Mucosa of descending colon (tissue), 3 donors: ENCODE results near the gene KRT36. TPM values are rescaled to one million over a fixed set of nuclear protein-coding genes. Genes with fewer than 3 reads are reported as not detected.

Experiments
- ATAC-seq: fragments of 200-7000 bp; cut with Tn5 transposase; one replicate; pipeline ENCODE4 v1.9.1; 2020; ENCODE audit warnings: mild to moderate bottlenecking, moderate library complexity
- DNase-seq, 3 donors: peaks; one replicate each; pipeline ENCODE4 v3.0.0-alpha.2; 2020
- H3K36me3 ChIP-seq: fragments of 200-600 bp; one replicate; pipeline ENCODE4 v1.8.0; 2021; ENCODE audit warnings: low read depth, mild to moderate bottlenecking
- H3K4me1 ChIP-seq: fragments of 200-600 bp; one replicate; pipeline ENCODE4 v1.8.0; 2021; ENCODE audit warnings: low read depth, mild to moderate bottlenecking
- H3K4me3 ChIP-seq: fragments of 200-600 bp; one replicate; pipeline ENCODE4 v1.8.0; 2021; ENCODE audit warnings: mild to moderate bottlenecking
- H3K9me3 ChIP-seq: fragments of 200-600 bp; one replicate; pipeline ENCODE4 v1.8.0; 2021; ENCODE audit warnings: mild to moderate bottlenecking
- intact Hi-C, 2 donors: fragments of 100-400 bp; cut with DNase I in 1 of 2; cut with micrococcal nuclease in 1 of 2; formaldehyde crosslinking; loops; one replicate each; pipeline versions ENCODE4 v1.11.0 to v1.11.1; 2022; cut with DNase I, micrococcal nuclease
- total RNA-seq, 3 donors: library from RNA; stranded (reverse); fragmentation: NEBNext Ultra II Directional in 2 of 3; extraction: Animal tissue kit (Norgen Biotek cat#: 25700) in 2 of 3; gene quantifications; one replicate each; pipeline versions ENCODE4 v1.2.1 to v1.2.4, GENCODE V29; 2021 to 2023
- TF ChIP-seq, protein P1 (sequence below): fragments of 200-600 bp; IDR thresholded peaks from one replicate; pipeline ENCODE4 v1.8.0; 2022; ENCODE audit warnings: antibody characterized with exemption, mild to moderate bottlenecking
- donor health status: DM: no; HTN: no; CAD: no; lungs with moderate emphysema.
- donor health status: DM: no; HTN: no; CAD: no.
- donor health status: DM: no; HTN: yes; CAD: no.

Gene KRT36
- total RNA-seq, 3 donors from 2014 or later: not detected

DNA sequence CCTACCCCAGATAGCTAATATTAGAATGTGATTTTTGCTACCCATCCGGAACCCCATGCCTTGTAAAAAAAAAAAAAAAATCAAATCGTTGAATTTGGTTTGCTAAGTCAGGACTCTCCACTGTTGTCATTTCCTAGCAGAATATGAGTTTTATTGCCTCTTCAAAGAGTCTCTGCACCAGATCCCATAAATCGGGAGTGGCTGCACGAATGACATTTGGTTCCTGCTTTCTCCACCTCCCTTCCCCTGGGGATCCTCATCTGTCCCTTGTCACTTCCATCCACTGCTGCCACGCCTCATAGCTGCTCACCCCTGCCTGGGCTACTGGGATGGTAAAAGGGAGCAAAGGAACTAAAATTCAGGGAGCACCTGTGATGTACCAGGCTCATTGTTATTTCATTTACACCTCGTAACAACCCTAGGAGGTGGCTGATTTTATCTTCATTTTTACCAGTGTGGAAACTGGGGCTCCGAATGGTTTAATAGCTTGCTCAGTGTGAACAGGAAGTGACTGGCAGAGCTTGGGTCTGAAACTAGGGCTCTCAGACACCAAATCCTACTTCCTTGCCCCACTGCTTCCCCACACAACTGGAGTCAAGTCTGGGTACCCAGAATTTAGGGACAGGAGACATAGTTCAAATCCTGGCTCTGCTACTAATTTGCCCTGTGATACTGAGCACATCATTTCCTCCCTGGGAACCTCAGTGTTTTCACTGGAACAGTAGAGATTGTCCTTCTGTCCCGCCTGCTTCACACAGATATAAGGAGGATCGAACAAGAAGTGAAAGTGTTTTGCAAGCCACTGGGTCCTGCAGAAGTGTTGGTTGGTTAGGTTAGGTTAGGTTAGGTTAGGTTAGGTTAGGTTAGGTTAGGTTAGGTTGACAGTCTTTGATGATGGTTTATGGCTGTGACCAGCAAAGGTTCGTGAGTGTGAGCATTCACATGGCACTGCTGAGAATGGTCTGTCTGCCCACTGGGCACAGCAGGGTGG is 585 bp upstream of the KRT36 start:
- DNase-seq (peak in 1 of 3 donors; percentile 52), ATAC-seq (peak; percentile 66)
- Histone ChIP-seq H3K4me3 (no peak overlapping the region), H3K9me3 (no peaks in the 10 kb centered on the region), H3K36me3 (no peaks in the 10 kb centered on the region), H3K4me1 (peaks cover 14% of the 10 kb centered on the region)
- intact Hi-C loops: no loop called here
- TF ChIP-seq, protein P1, sequence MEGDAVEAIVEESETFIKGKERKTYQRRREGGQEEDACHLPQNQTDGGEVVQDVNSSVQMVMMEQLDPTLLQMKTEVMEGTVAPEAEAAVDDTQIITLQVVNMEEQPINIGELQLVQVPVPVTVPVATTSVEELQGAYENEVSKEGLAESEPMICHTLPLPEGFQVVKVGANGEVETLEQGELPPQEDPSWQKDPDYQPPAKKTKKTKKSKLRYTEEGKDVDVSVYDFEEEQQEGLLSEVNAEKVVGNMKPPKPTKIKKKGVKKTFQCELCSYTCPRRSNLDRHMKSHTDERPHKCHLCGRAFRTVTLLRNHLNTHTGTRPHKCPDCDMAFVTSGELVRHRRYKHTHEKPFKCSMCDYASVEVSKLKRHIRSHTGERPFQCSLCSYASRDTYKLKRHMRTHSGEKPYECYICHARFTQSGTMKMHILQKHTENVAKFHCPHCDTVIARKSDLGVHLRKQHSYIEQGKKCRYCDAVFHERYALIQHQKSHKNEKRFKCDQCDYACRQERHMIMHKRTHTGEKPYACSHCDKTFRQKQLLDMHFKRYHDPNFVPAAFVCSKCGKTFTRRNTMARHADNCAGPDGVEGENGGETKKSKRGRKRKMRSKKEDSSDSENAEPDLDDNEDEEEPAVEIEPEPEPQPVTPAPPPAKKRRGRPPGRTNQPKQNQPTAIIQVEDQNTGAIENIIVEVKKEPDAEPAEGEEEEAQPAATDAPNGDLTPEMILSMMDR: no peak

DNA sequence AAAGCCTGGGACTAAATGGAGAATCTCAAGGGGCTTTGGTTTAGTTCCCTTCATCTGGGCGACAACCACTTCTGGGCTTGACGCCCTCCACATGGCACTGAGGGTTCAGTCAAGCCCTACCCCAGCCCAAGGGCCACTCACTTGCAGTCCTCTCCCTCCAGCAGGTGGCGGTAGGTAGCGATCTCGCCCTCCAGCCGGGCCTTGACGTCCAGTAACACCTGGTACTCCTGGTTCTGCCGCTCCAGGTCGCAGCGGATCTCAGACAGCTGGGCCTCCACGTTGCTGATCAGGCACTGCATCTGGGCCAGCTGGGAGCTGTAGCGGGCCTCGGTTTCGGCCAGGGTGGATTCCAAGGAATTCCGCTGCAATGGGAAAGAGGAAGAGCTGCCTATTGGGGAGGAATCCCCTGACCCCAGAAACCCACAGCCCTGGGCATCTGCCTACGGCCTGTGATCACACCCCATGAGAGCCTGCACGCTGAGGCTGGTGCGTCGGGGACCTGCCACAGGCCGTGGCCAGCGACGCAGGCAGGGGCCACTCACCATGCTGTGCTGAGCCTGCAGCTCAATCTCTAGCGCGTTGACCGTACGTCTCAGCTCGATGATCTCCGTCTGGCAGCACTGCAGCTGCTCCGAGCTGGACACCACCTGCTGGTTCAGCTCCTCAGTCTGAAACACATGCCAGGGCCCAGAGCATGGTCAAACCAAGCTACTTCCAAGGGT is 2.7 kb downstream of the KRT36 start:
- Histone ChIP-seq H3K4me3 (no peak overlapping the region), H3K36me3 (no peaks in the 10 kb centered on the region), H3K4me1 (peaks cover 14% of the 10 kb centered on the region), H3K9me3 (no peaks in the 10 kb centered on the region)
- ATAC-seq (peak; percentile 55), DNase-seq (peak in 2 of 3 donors; percentile 78 to 82)
- TF ChIP-seq, protein P1: peak; percentile 56
- intact Hi-C loops: no loop called here

DNA sequence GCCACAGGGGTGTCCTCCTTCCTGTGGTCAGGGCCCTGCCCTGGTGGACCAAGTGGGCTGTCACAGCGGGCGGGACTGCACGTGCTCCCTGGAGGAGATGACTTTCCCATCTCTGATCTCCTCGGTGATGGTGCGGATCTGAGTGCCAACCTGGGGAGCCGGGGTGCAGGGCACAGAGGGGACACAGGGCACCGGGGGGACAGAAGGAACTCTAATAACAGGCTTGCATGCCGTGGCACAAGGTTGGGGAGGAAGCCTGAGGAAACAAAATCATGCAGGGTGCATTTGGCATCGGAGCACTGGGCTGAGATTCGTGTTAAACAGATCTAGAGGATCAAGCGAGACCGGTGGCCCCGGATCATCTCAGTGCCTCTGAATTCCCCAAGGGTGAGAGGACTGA is 3.4 kb downstream of the KRT36 start:
- Histone ChIP-seq H3K36me3 (no peaks in the 10 kb centered on the region), H3K4me3 (no peak overlapping the region), H3K4me1 (peaks cover 14% of the 10 kb centered on the region), H3K9me3 (no peaks in the 10 kb centered on the region)
- DNase-seq (no peak), ATAC-seq (no peak)
- TF ChIP-seq, protein P1: no peak
- intact Hi-C loops: no loop called here

DNA sequence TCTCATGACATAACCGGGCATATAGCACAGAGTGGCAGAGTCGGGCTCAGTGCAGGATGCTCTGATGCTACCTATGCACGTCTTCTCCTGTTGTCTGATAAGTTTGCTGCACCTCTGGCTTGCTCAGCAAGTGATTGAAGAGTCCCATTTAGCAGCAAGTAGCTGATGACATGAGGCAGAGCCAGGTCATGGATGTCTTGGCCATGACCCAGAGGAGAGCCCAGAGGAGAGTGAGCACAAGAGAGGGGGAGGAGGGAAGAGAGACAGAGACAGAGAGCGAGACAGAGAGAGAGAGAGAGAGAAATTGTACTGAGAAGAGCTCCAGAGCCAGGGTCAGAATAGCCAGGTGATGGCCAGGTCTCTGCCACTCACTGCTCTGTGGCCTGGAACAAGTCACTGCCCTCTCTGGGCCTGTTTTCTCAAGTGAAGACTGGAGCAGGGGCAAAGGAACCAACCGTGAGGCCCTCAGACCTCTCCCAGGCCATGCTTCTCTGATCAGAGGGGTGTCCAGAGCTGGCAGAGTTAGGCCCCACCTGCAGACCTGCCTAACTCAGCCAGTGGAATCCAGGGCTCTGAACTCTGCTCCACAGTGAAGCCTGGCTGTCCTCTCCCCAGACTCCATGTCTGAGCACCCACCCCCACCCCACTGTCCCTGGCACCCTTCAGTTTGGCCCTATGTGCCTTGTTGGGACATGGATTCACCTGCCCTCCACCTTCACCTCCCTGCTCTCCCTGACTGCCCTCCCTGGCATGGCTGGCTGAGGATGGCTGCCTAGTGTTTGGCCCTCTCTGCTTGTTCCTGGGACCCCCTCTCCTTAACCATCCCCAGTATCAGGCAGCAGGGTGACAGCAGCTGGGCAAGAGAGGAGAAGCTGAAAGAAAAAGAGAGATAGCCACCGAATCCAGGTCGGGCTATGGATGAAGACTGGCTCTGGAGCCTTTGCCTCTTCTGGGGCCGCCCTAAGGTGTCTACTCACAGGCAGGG is 4.5 kb downstream of the KRT36 start:
- Histone ChIP-seq H3K4me1 (peaks cover 5% of the 10 kb centered on the region), H3K36me3 (no peaks in the 10 kb centered on the region), H3K4me3 (no peak overlapping the region), H3K9me3 (no peaks in the 10 kb centered on the region)
- TF ChIP-seq, protein P1: no peak
- ATAC-seq (no peak), DNase-seq (no peak)
- intact Hi-C loops: no loop called here
